GM12892 (cell line): ENCODE data around the gene LMAN2.
A peak's percentile ranks its signal among the peaks of the same experiment; 100 is the strongest.
"Not testable (repeated sequence)": the region's sequence is repeated elsewhere in the genome, so short reads cannot be mapped to it uniquely, and the experiment has no call there.

Experiments
- DNase-seq: peaks from one replicate; pipeline ENCODE4 v3.0.0; 2011; ENCODE audit not compliant: insufficient read length
- FAIRE-seq: peaks from 2 replicates; lab custom pipeline; 2011; peaks lifted over from hg19 to GRCh38; lab: Jason Lieb, UNC
- POLR2A ChIP-seq: IDR thresholded peaks from 2 replicates; pipeline ENCODE4 v1.6.1; 2011; ENCODE audit warnings: low read depth, low read length, control low read depth
- POLR2AphosphoS5 ChIP-seq: IDR thresholded peaks from 2 replicates; pipeline ENCODE4 v1.6.1; 2011; ENCODE audit warnings: low read depth, low read length, control low read depth
- TAF1 ChIP-seq: IDR thresholded peaks from 2 replicates; pipeline ENCODE4 v1.6.1; 2011; ENCODE audit warnings: low read depth, mild to moderate bottlenecking, control low read depth, low read length, borderline replicate concordance

LMAN2 gene

DNA sequence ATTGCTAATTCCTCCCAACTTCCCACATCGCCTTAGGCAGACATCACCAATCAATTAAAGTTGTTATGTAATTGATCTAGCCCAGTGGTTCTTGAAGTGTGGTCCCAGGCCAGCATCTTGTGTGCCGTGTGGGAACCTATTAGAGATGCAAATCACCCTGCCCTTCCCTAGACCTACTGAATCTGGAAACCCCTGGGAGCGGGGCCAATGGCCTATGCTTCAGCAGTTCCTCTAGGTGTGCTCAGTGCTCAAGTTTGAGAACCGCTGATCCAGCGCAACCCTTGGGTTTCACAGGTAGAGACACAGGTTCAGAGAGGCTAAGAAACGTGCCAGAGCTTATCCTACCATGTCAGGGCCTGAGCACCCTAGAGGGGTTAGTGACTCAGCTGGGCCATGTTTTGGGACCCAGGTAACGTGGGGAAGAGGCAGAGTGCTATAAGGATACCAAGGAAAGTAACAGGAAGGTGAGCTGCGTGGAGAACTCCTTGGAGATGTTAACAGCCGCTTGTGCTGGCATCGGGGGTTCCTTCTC is 37.1 kb upstream of the LMAN2 start:
- DNase-seq, result no peak

DNA sequence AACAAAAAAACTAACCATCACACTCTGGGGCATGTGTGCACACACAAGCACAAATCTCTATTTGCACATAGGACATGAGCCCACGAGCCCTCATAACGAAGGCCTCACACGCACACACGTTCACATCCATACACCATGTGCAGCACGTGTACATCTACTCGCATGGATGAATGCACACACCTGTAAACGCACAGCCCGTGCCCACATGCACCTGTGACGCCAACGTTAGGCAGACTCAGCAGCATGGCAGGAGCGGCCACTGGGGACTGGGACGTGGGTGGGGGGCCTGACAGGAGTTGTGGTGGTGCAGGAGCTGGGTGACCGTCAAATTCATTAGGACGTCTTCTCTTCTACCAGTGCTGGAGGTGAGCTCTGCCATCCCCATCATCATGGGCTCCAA is 35.9 kb upstream of the LMAN2 start:
- no peak for FAIRE-seq
- TF ChIP-seq POLR2A (no peak), POLR2AphosphoS5 (no peak), TAF1 (no peak)

More for the DNA sequence above, 37.1 kb upstream of the LMAN2 start:
- peak; percentile 17 for FAIRE-seq
- no peak for TF ChIP-seq POLR2AphosphoS5
- no peak for TF ChIP-seq POLR2A
- no peak for TF ChIP-seq TAF1

DNA sequence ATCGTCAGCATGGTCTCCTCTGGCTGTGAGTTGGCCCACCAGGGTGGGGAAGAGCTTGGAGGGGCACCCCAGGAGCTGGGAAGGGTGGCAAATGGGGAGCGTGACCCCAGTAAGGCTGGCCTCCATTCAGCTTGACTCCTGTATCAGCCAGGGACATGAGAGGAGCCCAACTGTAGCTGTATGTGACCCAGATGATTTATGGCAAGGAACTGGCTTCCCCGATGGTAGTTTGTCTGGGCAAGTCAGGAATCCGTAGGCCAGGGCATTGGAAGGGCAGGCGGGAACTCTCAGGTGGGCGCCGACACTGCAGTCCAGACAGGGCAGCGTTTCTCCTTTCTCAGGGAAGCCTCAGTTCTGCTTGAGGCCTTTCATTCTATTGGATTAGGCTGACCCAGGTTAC is 35.1 kb upstream of the LMAN2 start:
- no peak for TF ChIP-seq POLR2AphosphoS5
- no peak for TF ChIP-seq POLR2A
- no peak for TF ChIP-seq TAF1
- DNase-seq, result no peak
- FAIRE-seq, result no peak

More for the DNA sequence above, 35.9 kb upstream of the LMAN2 start:
- DNase-seq, result no peak

DNA sequence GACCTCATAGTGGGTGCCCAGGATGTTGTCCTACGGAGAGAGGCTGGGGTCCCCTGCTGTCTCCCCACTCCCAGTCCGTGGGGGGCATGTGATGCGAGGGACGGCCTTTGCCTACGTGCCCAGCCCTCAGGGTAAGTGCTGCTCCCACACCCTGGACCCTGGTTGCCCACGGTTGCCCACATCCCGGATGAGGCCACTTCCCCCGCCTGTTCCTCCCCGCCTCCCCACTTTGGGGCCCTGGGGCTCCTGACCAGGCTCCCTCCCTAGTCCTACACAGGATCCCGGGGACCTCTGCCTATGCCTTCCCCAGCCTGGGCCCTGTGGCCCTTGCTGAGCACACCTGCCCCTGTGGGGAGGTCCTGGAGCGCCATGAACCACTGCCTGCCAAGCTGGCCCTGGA is 34.3 kb upstream of the LMAN2 start:
- DNase-seq (no peak), FAIRE-seq (no peak)
- TF ChIP-seq POLR2AphosphoS5 (no peak), POLR2A (no peak), TAF1 (no peak)

DNA sequence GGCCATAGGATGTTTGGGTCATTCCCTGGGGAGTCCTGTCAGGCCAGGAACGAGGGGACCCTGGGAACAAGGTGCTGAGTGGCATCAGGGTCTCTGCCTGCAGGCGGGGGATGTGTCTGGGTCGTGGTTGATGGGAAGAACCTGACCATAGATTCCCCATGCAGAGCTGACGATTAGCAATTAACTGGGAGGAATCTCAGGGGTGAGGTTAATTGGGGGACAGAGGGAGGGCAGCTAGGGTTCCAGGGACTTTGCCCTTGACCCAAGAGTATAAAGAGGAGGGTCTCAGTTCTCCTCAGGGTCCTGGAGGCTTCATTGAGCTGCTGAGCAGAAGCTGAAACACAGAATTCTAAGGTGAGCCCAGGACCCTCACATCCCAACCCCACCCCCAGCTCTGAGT is 32.7 kb upstream of the LMAN2 start, which contains the start of gene SLC34A1:
TSS of gene SLC34A1 (plus strand) at position 301 of the 400 bp plus-strand sequence. CDS start 1,308 bp downstream, outside the sequence.
- DNase-seq (no peak), FAIRE-seq (no peak)
- no peak for TF ChIP-seq POLR2AphosphoS5

DNA sequence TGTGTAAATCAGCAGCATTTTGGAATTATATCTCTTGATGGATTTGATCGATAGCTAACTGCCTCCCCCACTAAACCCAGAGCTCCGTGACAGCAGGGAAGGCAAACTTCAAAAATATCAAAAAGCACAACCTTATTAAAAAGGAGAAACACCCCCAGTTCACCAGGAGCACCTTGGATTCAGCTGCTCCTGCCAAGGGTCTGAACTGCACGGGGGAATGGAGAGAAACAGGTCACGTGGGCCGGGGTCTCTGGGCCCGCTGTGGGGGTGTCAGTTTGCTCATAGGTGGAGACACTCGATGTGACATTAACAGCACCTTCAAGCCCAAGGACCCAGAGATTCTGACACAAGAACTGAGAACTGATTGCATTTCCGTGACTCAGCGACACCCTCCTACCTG is 31.7 kb upstream of the LMAN2 start:
- no peak for TF ChIP-seq POLR2A
- TF ChIP-seq TAF1, result no peak
- TF ChIP-seq POLR2AphosphoS5, result no peak
- FAIRE-seq, result no peak

DNA sequence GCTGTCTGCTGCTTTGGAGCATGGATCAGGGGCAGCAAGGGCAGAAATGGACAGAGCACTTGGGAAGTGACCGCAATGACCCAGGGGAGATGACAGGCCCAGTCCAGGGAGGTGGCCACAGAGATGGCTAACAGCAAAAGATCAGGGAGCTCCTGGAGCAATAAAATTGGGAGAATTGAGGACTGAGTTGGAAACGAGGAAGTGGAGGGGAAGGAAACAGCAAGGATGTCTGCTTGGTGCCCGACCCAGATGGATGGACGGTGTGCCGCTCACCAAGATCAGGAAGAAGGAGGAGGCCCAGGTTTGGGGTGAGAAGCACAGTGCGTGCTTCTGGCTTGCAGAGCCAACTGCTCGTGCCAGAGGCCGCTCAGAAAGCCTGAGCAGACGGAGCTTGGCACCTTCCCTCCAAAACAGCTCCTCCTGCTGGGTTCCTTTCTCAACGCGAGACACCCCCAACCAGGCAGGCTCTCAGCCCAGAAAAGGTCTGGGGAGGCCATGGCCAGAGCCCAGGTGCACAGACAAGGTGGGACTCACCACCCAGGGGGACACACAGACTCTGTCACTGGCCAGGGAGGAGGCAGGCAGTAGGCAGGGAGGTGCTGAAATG is 31.1 kb upstream of the LMAN2 start:
- DNase-seq (no peak), FAIRE-seq (peak; percentile 14)
- no peak for TF ChIP-seq POLR2AphosphoS5
- TF ChIP-seq TAF1, result no peak
- TF ChIP-seq POLR2A, result no peak

More for the DNA sequence above, 31.7 kb upstream of the LMAN2 start:
- no peak for DNase-seq

DNA sequence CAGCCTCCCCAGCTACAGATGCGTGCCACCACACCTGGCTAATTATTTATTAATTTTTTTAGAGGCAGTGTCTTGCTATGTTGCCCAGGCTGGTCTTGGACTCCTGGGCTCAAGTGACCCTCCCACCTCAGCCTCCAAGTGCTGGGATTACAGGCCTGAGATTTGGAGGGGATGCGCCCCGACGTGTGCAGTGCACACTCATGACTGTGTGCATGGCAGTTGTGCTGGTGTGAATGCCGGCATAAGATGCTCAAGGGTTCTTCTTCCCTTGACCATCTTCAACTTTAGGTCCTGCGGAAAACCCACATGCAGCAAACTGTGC is 29.3 kb upstream of the LMAN2 start:
- DNase-seq, result no peak
- FAIRE-seq, result no peak

DNA sequence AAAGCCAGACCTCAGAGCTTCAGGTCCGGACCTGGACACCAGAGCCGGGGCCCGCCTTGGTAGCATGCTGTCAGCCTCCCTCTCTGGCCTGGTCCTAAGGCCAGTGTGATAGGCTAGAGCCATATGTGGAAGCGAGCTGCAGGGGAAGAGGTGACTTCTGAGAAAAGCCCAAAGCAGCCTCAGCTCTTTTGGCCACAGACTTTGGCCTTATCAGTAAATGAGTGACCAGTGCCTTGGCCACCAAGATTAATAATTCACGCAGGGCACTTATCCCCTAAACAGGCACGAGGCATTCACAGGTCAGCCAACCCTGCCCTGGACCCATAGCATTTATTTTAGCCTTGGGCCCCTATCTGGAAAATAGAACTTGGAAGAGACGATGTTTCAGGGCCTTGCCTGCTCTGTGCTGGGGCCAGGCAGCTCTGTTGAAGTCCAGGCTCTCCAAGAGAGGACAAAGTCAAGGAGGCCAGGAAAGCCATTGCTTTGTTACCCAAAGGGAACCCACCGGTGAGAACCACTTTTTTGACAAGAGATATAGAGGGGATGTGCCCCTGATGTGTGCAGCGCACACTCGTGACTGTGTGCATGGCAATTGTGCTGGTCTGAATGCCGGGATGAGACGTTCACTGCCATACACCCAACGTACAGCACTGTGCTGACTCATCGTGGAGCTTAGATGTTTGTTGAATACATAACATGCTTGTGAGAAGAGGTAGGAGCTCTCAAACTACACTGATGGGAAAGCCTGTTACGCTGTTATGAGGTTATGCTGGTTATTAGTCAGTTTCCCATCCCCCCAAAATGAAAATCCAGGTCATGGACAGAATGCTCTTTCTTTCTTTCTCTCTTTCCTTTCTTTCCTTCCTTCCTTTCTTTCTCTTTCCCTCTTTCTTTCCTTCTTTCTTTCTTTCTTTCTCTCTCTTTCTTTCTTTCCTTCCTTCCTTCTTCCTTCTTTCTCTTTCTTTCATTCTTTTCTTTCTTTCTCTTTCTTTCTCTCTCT is 27.7 kb upstream of the LMAN2 start:
- no peak for TF ChIP-seq TAF1
- no peak for TF ChIP-seq POLR2AphosphoS5
- no peak for DNase-seq
- FAIRE-seq, result peak; percentile 83

More for the DNA sequence above, 29.3 kb upstream of the LMAN2 start:
- TF ChIP-seq POLR2AphosphoS5, result no peak
- no peak for TF ChIP-seq POLR2A
- no peak for TF ChIP-seq TAF1

DNA sequence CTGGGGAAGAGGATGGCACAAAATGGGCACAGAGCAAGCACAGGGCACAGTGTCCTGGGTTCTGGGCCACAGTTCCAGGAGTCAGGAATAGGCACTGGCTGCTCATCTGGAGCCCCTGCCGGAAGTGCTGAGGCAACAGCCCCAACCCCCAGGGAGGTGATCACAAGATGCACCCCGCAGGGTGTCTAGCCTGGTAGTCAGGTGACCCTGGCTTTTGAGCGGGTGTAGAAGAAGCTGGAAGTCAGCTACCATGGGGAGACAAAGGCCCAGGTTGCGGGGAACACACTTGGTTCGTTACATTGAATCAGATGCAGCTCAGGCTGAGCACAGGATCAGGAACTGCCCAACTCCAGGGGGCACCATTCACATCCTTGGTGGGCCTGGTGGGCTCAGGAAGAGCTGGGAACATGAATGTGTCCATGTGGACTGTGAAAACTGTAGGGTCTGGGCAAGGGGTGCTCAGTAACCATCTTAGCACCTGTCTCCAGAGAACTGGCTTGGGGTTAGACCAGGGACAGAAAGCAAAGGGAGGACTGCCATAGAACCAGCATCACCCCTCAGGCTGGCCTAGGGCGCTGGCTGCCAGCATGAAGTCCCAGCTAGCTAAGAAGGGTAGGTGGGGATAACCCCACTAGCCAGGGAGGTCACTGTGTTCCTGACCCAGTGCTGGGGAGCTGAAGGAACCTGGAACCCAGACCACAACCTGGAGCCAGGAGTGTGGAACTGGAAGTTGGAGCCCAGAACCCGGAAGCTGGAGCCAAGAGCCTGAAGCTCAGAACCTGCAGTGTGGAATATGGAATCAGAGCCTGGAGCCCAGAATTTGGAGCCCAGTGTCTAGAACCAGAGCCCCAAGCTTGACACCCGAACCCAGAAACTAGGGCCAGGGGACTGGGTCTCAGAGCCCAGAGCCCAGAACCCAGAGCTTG is 26.6 kb upstream of the LMAN2 start:
- DNase-seq (no peak), FAIRE-seq (no peak)
- TF ChIP-seq POLR2AphosphoS5 (no peak), POLR2A (no peak), TAF1 (no peak)

DNA sequence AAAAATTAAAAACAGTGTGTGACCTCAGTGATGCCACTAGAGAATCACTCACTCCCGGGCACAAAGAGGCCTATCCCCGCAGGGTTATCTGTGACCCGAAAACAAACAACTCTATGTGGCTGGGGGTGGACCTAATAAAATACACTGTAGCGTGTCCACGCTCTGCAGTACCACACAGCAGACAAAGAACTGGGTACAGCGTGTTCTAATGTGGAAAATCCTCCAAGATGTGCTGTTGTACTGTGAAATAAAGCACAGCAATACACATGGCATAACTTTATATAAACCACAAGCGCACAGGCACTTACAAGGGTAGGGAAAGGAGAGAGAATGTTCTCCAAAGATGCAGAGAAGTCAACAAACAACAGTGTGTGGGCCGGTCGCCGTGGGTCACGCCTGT is 24.6 kb upstream of the LMAN2 start:
- no peak for TF ChIP-seq POLR2AphosphoS5
- TF ChIP-seq TAF1, result no peak
- no peak for TF ChIP-seq POLR2A
- DNase-seq, result no peak
- no peak for FAIRE-seq

DNA sequence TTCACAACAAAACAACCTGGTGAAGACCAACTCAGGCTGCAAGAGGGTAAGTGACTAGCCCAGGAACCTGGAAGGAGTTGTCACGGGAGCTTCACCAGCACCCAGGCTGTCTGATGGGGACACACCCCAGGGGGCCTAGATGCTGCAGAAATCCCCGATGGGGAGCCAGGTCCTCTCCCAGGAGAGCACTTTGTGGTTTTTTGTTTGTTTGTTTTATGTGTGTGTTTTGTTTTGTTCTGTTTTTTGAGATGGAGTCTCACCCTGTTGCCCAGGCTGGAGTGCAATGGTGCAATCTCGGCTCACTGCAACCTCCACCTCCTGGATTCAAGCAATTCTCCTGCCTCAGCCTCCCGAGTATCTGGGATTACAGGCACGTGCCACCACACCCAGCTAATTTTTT is 24.0 kb upstream of the LMAN2 start:
- not testable (repeated sequence) for DNase-seq, FAIRE-seq
